ENCODE measurements around the gene NYAP2. TPM values are rescaled to one million over a fixed set of nuclear protein-coding genes. Genes with fewer than 3 reads are reported as not detected.

Gene NYAP2
- total RNA-seq, 1 experiment from 2014 or later, result not detected

- no peak for TF ChIP-seq FOXJ3 (CRISPR knock-in tag; IDR thresholded peaks at IDR 0.05; ENCODE audit: borderline replicate concordance)
- TF ChIP-seq ZNF671 (CRISPR knock-in tag; IDR thresholded peaks at IDR 0.05), result no peak
- no peak for TF ChIP-seq NR2C2 (CRISPR knock-in tag; IDR thresholded peaks at IDR 0.05)
- TF ChIP-seq, protein P1, sequence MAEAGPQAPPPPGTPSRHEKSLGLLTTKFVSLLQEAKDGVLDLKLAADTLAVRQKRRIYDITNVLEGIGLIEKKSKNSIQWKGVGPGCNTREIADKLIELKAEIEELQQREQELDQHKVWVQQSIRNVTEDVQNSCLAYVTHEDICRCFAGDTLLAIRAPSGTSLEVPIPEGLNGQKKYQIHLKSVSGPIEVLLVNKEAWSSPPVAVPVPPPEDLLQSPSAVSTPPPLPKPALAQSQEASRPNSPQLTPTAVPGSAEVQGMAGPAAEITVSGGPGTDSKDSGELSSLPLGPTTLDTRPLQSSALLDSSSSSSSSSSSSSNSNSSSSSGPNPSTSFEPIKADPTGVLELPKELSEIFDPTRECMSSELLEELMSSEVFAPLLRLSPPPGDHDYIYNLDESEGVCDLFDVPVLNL (CRISPR knock-in tag; IDR thresholded peaks at IDR 0.05; ENCODE audit: borderline replicate concordance, low read depth), result no peak
- no peak for TF ChIP-seq ZNF416 (CRISPR knock-in tag; IDR thresholded peaks at IDR 0.05)
- TF ChIP-seq CDX4 (CRISPR knock-in tag; IDR thresholded peaks at IDR 0.05; ENCODE audit: borderline replicate concordance), result no peak
Observed at GRCh38 chr2:225512876-225513540, 113.5 kb downstream of the NYAP2 start (continued).

- POLR2A ChIA-PET, result no interaction called here
- no peak for DNase-seq (ENCODE audit: low spot score)
- peaks cover 4% of the 10 kb centered on the region for H3K4me1 Mint-ChIP-seq
- CTCF ChIA-PET, result no interaction called here
- no peak overlapping the region for H3K27ac Mint-ChIP-seq
- no peaks in the 10 kb centered on the region for H3K36me3 Mint-ChIP-seq
- no peaks in the 10 kb centered on the region for H3K9me3 Mint-ChIP-seq
- H3K27me3 Mint-ChIP-seq (ENCODE audit: low read depth), result no peaks in the 10 kb centered on the region
- no peak overlapping the region for H3K4me3 Mint-ChIP-seq
- TF ChIP-seq ZNF138 (CRISPR knock-in tag; conservative IDR thresholded peaks at IDR 0.05) (no peak), AR (CRISPR knock-in tag; IDR thresholded peaks at IDR 0.05) (no peak), KAT7 (CRISPR knock-in tag; IDR thresholded peaks at IDR 0.05; ENCODE audit: borderline replicate concordance) (no peak), NFE2L1 (CRISPR knock-in tag; IDR thresholded peaks at IDR 0.05) (no peak), ZNF219 (CRISPR knock-in tag; IDR thresholded peaks at IDR 0.05; ENCODE audit: borderline replicate concordance) (no peak), TCF7 (CRISPR knock-in tag; IDR thresholded peaks at IDR 0.05; ENCODE audit: low read depth) (no peak), GRHL2 (CRISPR knock-in tag; IDR thresholded peaks at IDR 0.05; ENCODE audit: insufficient replicate concordance, severe bottlenecking) (no peak), ZNF232 (CRISPR knock-in tag; IDR thresholded peaks at IDR 0.05) (no peak), SMAD4 (CRISPR knock-in tag; IDR thresholded peaks at IDR 0.05) (no peak), TEAD4 (CRISPR knock-in tag; IDR thresholded peaks at IDR 0.05) (no peak), HMGA2 (CRISPR knock-in tag; IDR thresholded peaks at IDR 0.05) (no peak), NFYB (CRISPR knock-in tag; conservative IDR thresholded peaks at IDR 0.05; ENCODE audit: low read depth) (no peak), USF1 (CRISPR knock-in tag; IDR thresholded peaks at IDR 0.05) (no peak), EMX1 (CRISPR knock-in tag; IDR thresholded peaks at IDR 0.05) (no peak)
- TF ChIP-seq, protein P2, sequence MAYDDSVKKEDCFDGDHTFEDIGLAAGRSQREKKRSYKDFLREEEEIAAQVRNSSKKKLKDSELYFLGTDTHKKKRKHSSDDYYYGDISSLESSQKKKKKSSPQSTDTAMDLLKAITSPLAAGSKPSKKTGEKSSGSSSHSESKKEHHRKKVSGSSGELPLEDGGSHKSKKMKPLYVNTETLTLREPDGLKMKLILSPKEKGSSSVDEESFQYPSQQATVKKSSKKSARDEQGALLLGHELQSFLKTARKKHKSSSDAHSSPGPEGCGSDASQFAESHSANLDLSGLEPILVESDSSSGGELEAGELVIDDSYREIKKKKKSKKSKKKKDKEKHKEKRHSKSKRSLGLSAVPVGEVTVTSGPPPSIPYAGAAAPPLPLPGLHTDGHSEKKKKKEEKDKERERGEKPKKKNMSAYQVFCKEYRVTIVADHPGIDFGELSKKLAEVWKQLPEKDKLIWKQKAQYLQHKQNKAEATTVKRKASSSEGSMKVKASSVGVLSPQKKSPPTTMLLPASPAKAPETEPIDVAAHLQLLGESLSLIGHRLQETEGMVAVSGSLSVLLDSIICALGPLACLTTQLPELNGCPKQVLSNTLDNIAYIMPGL (CRISPR knock-in tag; IDR thresholded peaks at IDR 0.05), result no peak
- TF ChIP-seq, protein P3, sequence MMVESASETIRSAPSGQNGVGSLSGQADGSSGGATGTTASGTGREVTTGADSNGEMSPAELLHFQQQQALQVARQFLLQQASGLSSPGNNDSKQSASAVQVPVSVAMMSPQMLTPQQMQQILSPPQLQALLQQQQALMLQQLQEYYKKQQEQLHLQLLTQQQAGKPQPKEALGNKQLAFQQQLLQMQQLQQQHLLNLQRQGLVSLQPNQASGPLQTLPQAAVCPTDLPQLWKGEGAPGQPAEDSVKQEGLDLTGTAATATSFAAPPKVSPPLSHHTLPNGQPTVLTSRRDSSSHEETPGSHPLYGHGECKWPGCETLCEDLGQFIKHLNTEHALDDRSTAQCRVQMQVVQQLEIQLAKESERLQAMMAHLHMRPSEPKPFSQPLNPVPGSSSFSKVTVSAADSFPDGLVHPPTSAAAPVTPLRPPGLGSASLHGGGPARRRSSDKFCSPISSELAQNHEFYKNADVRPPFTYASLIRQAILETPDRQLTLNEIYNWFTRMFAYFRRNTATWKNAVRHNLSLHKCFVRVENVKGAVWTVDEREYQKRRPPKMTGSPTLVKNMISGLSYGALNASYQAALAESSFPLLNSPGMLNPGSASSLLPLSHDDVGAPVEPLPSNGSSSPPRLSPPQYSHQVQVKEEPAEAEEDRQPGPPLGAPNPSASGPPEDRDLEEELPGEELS (CRISPR knock-in tag; IDR thresholded peaks at IDR 0.05), result no peak
- TF ChIP-seq, protein P4, sequence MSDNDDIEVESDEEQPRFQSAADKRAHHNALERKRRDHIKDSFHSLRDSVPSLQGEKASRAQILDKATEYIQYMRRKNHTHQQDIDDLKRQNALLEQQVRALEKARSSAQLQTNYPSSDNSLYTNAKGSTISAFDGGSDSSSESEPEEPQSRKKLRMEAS (CRISPR knock-in tag; IDR thresholded peaks at IDR 0.05), result no peak
- ATAC-seq, result no peak
Observed at GRCh38 chr2:225515033-225515432, 115.5 kb downstream of the NYAP2 start.

Measured in WTC11 (cell line).